ENCODE measurements around the gene RALGPS1. TPM values are rescaled to one million over a fixed set of nuclear protein-coding genes. Genes with fewer than 3 reads are reported as not detected.

Gene RALGPS1
- total RNA-seq, 2 experiments from 2014 or later = 14.1 to 14.4 TPM

- no peak for DNase-seq (ENCODE audit: low spot score)
- ChIA-PET CTCF (ENCODE audit: unreplicated experiment) (no interaction called here), POLR2A (no interaction called here)
- no TSS peak for BruUV-seq (replicated peaks)
- no peaks in the 10 kb centered on the region for H3K4me1 ChIP-seq (ENCODE audit: insufficient read depth, low read length, poor library complexity, severe bottlenecking)
- no peaks in the 10 kb centered on the region for H4K20me1 ChIP-seq (ENCODE audit: insufficient read depth, low read length)
- H3K4me3 ChIP-seq (ENCODE audit: low read depth, low read length, poor library complexity, severe bottlenecking) = no peak overlapping the region
- H3K36me3 ChIP-seq (ENCODE audit: insufficient read depth, low read length) = no peaks in the 10 kb centered on the region
- H3K27ac ChIP-seq (ENCODE audit: low read depth, low read length, poor library complexity, severe bottlenecking) = no peak overlapping the region
- H3K79me2 ChIP-seq (ENCODE audit: insufficient read depth, low read depth, low read length) = no peaks in the 10 kb centered on the region
- H3K9me3 ChIP-seq (ENCODE audit: low read length) = no peaks in the 10 kb centered on the region
- intact Hi-C loops (cut with micrococcal nuclease; ENCODE audit: unreplicated experiment) = loop anchor here (10.0 kb wide), 1 partner anchor 99 kb away; no protein-coding TSS in a partner anchor
- no peak overlapping the region for H2AFZ ChIP-seq (ENCODE audit: low read length)
- H3K9me2 ChIP-seq (ENCODE audit: insufficient read depth, low read length) = no peaks in the 10 kb centered on the region
- TF ChIP-seq EZH2phosphoT487 (IDR thresholded peaks at IDR 0.05; ENCODE audit: borderline replicate concordance, low read depth, low read length) = no peak
- no peak for TF ChIP-seq CTCF (conservative IDR thresholded peaks at IDR 0.05; ENCODE audit: low read length)
- H3K4me2 ChIP-seq (ENCODE audit: low read length) = no peak overlapping the region
These were observed 181.6 kb downstream of the RALGPS1 start for GRCh38 chr9:127096208-127096607.

GRCh38 chr9:127097683-127098082, 183.1 kb downstream of the RALGPS1 start:
- TF ChIP-seq EZH2phosphoT487 (IDR thresholded peaks at IDR 0.05; ENCODE audit: borderline replicate concordance, low read depth, low read length) = no peak
- TF ChIP-seq CTCF (conservative IDR thresholded peaks at IDR 0.05; ENCODE audit: low read length) = no peak
- Histone ChIP-seq H3K36me3 (ENCODE audit: insufficient read depth, low read length) (no peaks in the 10 kb centered on the region), H3K4me3 (ENCODE audit: low read depth, low read length, poor library complexity, severe bottlenecking) (no peak overlapping the region), H3K79me2 (ENCODE audit: insufficient read depth, low read depth, low read length) (no peaks in the 10 kb centered on the region), H2AFZ (ENCODE audit: low read length) (no peak overlapping the region), H4K20me1 (ENCODE audit: insufficient read depth, low read length) (no peaks in the 10 kb centered on the region), H3K27ac (ENCODE audit: low read depth, low read length, poor library complexity, severe bottlenecking) (no peak overlapping the region), H3K9me2 (ENCODE audit: insufficient read depth, low read length) (no peaks in the 10 kb centered on the region), H3K4me2 (ENCODE audit: low read length) (no peak overlapping the region), H3K4me1 (ENCODE audit: insufficient read depth, low read length, poor library complexity, severe bottlenecking) (no peaks in the 10 kb centered on the region), H3K9me3 (ENCODE audit: low read length) (no peaks in the 10 kb centered on the region)
- intact Hi-C loops (cut with micrococcal nuclease; ENCODE audit: unreplicated experiment) = loop anchor here (10.0 kb wide), 1 partner anchor 97 kb away; no protein-coding TSS in a partner anchor
- ChIA-PET CTCF (ENCODE audit: unreplicated experiment) (no interaction called here), POLR2A (interaction anchor here (0.7 kb wide), 1 partner anchor 112 kb away, joined by 3 read pairs; no protein-coding TSS in a partner anchor)
- no peak for DNase-seq (ENCODE audit: low spot score)
- BruUV-seq (replicated peaks) = no TSS peak

- no peaks in the 10 kb centered on the region for H3K79me2 ChIP-seq (ENCODE audit: insufficient read depth, low read depth, low read length)
- intact Hi-C loops (cut with micrococcal nuclease; ENCODE audit: unreplicated experiment) = loop anchor here (10.0 kb wide), 1 partner anchor 96 kb away; no protein-coding TSS in a partner anchor
- no peak overlapping the region for H2AFZ ChIP-seq (ENCODE audit: low read length)
- BruUV-seq (replicated peaks) = no TSS peak
- ChIA-PET CTCF (ENCODE audit: unreplicated experiment) (no interaction called here), POLR2A (no interaction called here)
- H4K20me1 ChIP-seq (ENCODE audit: insufficient read depth, low read length) = no peaks in the 10 kb centered on the region
- no peaks in the 10 kb centered on the region for H3K36me3 ChIP-seq (ENCODE audit: insufficient read depth, low read length)
- H3K4me3 ChIP-seq (ENCODE audit: low read depth, low read length, poor library complexity, severe bottlenecking) = no peak overlapping the region
- no peak for DNase-seq (ENCODE audit: low spot score)
- H3K9me2 ChIP-seq (ENCODE audit: insufficient read depth, low read length) = no peaks in the 10 kb centered on the region
- no peak overlapping the region for H3K27ac ChIP-seq (ENCODE audit: low read depth, low read length, poor library complexity, severe bottlenecking)
- no peaks in the 10 kb centered on the region for H3K9me3 ChIP-seq (ENCODE audit: low read length)
- TF ChIP-seq EZH2phosphoT487 (IDR thresholded peaks at IDR 0.05; ENCODE audit: borderline replicate concordance, low read depth, low read length) (no peak), CTCF (conservative IDR thresholded peaks at IDR 0.05; ENCODE audit: low read length) (no peak)
- no peak overlapping the region for H3K4me2 ChIP-seq (ENCODE audit: low read length)
- H3K4me1 ChIP-seq (ENCODE audit: insufficient read depth, low read length, poor library complexity, severe bottlenecking) = no peaks in the 10 kb centered on the region
These were observed 184.5 kb downstream of the RALGPS1 start for GRCh38 chr9:127098916-127099553.

All from OCI-LY7 (cell line).